Glutamatergic neuron (in vitro differentiated cells): ENCODE measurements around the gene DYNLT4. TPM values are rescaled to one million over a fixed set of nuclear protein-coding genes. Genes with fewer than 3 reads are reported as not detected.
A peak's percentile ranks its signal among the peaks of the same experiment; 100 is the strongest.

Experiments
- DNase-seq: peaks from one replicate; pipeline ENCODE4 v3.0.0; 2022
- H3K27ac Mint-ChIP-seq: one replicate; pipeline ENCODE4 v1.8.0; 2020; ENCODE audit warnings: mild to moderate bottlenecking, mixed read lengths, inconsistent platforms; ENCODE audit not compliant: unreplicated experiment
- H3K27me3 Mint-ChIP-seq: one replicate; pipeline ENCODE4 v1.8.0; 2020; ENCODE audit warnings: mild to moderate bottlenecking, moderate library complexity, mixed read lengths, inconsistent platforms; ENCODE audit not compliant: unreplicated experiment
- H3K36me3 Mint-ChIP-seq: one replicate; pipeline ENCODE4 v1.8.0; 2020; ENCODE audit warnings: mild to moderate bottlenecking, mixed read lengths, inconsistent platforms; ENCODE audit not compliant: unreplicated experiment
- H3K4me1 Mint-ChIP-seq: one replicate; pipeline ENCODE4 v1.8.0; 2020; ENCODE audit warnings: mild to moderate bottlenecking, low read depth, mixed read lengths, inconsistent platforms; ENCODE audit not compliant: unreplicated experiment
- H3K4me3 Mint-ChIP-seq: one replicate; pipeline ENCODE4 v1.8.0; 2020; ENCODE audit warnings: mild to moderate bottlenecking, mixed read lengths, inconsistent platforms; ENCODE audit not compliant: unreplicated experiment
- H3K9me3 Mint-ChIP-seq: one replicate; pipeline ENCODE4 v1.8.0; 2020; ENCODE audit warnings: mild to moderate bottlenecking, moderate library complexity, mixed read lengths, inconsistent platforms; ENCODE audit not compliant: unreplicated experiment
- CTCF ChIP-seq: fragments of 200-600 bp; sonication (generic); IDR thresholded peaks from one replicate; pipeline ENCODE4 v1.5.0; 2021; ENCODE audit not compliant: partially characterized antibody, unreplicated experiment
- long read RNA-seq: library from polyadenylated mRNA; unstranded; transcript quantifications from one replicate; pipeline ENCODE4 v2.0.0, GENCODE V29; 2020; ENCODE audit not compliant: unreplicated experiment
- total RNA-seq: library from RNA; stranded (reverse); fragmentation: NEBNext Ultra II Directional; extraction: Animal tissue kit (Norgen Biotek cat#: 25700); gene quantifications from one replicate; pipeline ENCODE4 v1.2.1, GENCODE V29; 2021; ENCODE audit not compliant: unreplicated experiment

Gene DYNLT4
- total RNA-seq: not detected
- long read RNA-seq: 0 reads

GRCh38 chr1:44806704-44807363 is at the start of gene DYNLT4:
DYNLT4 (minus strand) TSS chr1:44807351; CDS start chr1:44806668, 683 bp downstream.
- no peak for DNase-seq
- peaks cover 5% of the 10 kb centered on the region for H3K36me3 Mint-ChIP-seq

GRCh38 chr1:44855742-44856141 is 48.6 kb upstream of the DYNLT4 start:
- peaks cover 4% of the 10 kb centered on the region for H3K36me3 Mint-ChIP-seq
- peaks cover 4% of the 10 kb centered on the region for H3K9me3 Mint-ChIP-seq
- H3K27ac Mint-ChIP-seq: no peak overlapping the region
- no peak overlapping the region for H3K4me3 Mint-ChIP-seq
- H3K4me1 Mint-ChIP-seq: no peaks in the 10 kb centered on the region
- H3K27me3 Mint-ChIP-seq: peaks cover 3% of the 10 kb centered on the region
- DNase-seq: no peak
- TF ChIP-seq CTCF: no peak

More at GRCh38 chr1:44806704-44807363, at the start of gene DYNLT4:
- peaks cover 11% of the 10 kb centered on the region for H3K9me3 Mint-ChIP-seq
- peaks cover 34% of the 10 kb centered on the region for H3K4me1 Mint-ChIP-seq
- peak within 1 kb of the TSS; percentile 71 for H3K4me3 Mint-ChIP-seq
- TF ChIP-seq CTCF: no peak
- H3K27me3 Mint-ChIP-seq: peaks cover 19% of the 10 kb centered on the region
- peak within 1 kb of the TSS; percentile 87 for H3K27ac Mint-ChIP-seq

GRCh38 chr1:44854970-44855369 is 47.8 kb upstream of the DYNLT4 start:
- Mint-ChIP-seq H3K9me3 (peaks cover 4% of the 10 kb centered on the region), H3K4me3 (no peak overlapping the region), H3K27ac (no peak overlapping the region), H3K36me3 (peaks cover 4% of the 10 kb centered on the region), H3K27me3 (peaks cover 3% of the 10 kb centered on the region), H3K4me1 (no peaks in the 10 kb centered on the region)
- no peak for TF ChIP-seq CTCF
- no peak for DNase-seq

DNA sequence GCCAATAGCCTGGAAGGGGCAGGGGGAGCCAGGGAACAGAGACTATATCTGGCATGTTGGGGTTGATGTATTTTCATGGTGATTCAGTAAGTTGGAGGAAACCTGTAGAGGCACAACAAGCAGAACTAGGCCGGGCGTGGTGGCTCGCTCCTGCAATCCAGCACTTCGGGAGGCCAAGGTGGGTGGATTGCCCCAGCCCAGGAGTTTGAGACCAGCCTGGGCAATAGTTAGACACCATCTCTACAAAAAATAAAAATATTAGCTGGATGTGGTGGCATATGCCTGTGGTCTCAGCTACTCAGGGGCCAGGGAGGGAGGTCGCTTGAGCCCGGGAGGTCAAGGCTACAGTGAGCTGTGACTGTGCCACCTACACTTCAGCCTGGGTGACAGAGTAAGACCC is 46.0 kb upstream of the DYNLT4 start:
- H3K9me3 Mint-ChIP-seq: peaks cover 4% of the 10 kb centered on the region
- TF ChIP-seq CTCF: no peak
- no peak for DNase-seq
- H3K27ac Mint-ChIP-seq: no peak overlapping the region
- peaks cover 4% of the 10 kb centered on the region for H3K36me3 Mint-ChIP-seq
- no peak overlapping the region for H3K4me3 Mint-ChIP-seq
- peaks cover 4% of the 10 kb centered on the region for H3K4me1 Mint-ChIP-seq
- peaks cover 6% of the 10 kb centered on the region for H3K27me3 Mint-ChIP-seq

DNA sequence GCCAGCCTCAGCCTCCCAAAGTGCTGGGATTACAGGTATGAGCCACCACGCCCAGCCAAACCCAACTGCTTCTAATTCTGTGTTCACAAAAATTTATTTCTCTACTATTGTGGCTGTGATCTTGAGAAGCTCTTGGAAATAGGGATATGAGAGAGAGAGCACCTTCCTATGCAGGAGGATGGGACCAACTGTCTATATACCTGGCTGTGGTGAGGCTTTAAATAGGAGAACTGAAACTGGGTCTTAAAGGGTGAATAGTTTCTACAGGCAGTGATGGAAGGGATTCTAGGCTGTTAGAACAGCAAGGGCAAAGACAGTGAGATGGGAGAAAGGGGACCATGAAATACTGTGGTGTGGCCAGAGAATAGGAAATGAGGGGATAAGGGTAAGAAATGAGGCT is 44.2 kb upstream of the DYNLT4 start:
- Mint-ChIP-seq H3K9me3 (peaks cover 4% of the 10 kb centered on the region), H3K27me3 (peaks cover 6% of the 10 kb centered on the region), H3K4me1 (peaks cover 4% of the 10 kb centered on the region), H3K36me3 (peaks cover 4% of the 10 kb centered on the region), H3K4me3 (no peak overlapping the region), H3K27ac (no peak overlapping the region)
- TF ChIP-seq CTCF: no peak
- no peak for DNase-seq
